GM18907 (cell line): ENCODE results near the gene SP3.
"Not testable (repeated sequence)": the region's sequence is repeated elsewhere in the genome, so short reads cannot be mapped to it uniquely, and the experiment has no call there.

Source experiments
- ATAC-seq: cut with Tn5 transposase; IDR thresholded peaks from one replicate; pipeline ENCODE4 v1.9.1; 2021; ENCODE audit warnings: mild to moderate bottlenecking, moderate library complexity; ENCODE audit not compliant: unreplicated experiment

SP3 gene

GRCh38 chr2:173896755-173897154 is 68.4 kb downstream of the SP3 start:
- no peak for ATAC-seq

GRCh38 chr2:173892341-173892740 is 72.8 kb downstream of the SP3 start:
- no peak for ATAC-seq

- ATAC-seq = no peak
Observed at GRCh38 chr2:173891315-173892037, 73.7 kb downstream of the SP3 start.

- ATAC-seq = not testable (repeated sequence)
Observed at GRCh38 chr2:173889464-173889863, 75.7 kb downstream of the SP3 start.

GRCh38 chr2:173886613-173887012 is 78.6 kb downstream of the SP3 start:
- no peak for ATAC-seq

GRCh38 chr2:173884025-173884802 is 81.0 kb downstream of the SP3 start:
- no peak for ATAC-seq

- no peak for ATAC-seq
Observed at GRCh38 chr2:173881886-173882285, 83.3 kb downstream of the SP3 start.

GRCh38 chr2:173881461-173881860 is 83.7 kb downstream of the SP3 start:
- no peak for ATAC-seq

GRCh38 chr2:173880561-173880960 is 84.6 kb downstream of the SP3 start:
- no peak for ATAC-seq

GRCh38 chr2:173876833-173877413 is 88.2 kb downstream of the SP3 start:
- ATAC-seq = no peak

- ATAC-seq = peak; percentile 99
Observed at GRCh38 chr2:173874894-173875237, 90.3 kb downstream of the SP3 start.

GRCh38 chr2:173874003-173874893 is 90.9 kb downstream of the SP3 start:
- peak; percentile 40 for ATAC-seq

- ATAC-seq = no peak
Observed at GRCh38 chr2:173872714-173873113, 92.5 kb downstream of the SP3 start.

- ATAC-seq = no peak
Observed at GRCh38 chr2:173869244-173870229, 95.6 kb downstream of the SP3 start.

GRCh38 chr2:173868406-173868805 is 96.8 kb downstream of the SP3 start:
- no peak for ATAC-seq

GRCh38 chr2:173866874-173867618 is 98.1 kb downstream of the SP3 start:
- ATAC-seq = no peak

- ATAC-seq = no peak
Observed at GRCh38 chr2:173865971-173866873, 99.0 kb downstream of the SP3 start.

GRCh38 chr2:173862612-173863217 is 102.5 kb downstream of the SP3 start:
- no peak for ATAC-seq
